ENCODE results near the gene SULT1C3. TPM values are rescaled to one million over a fixed set of nuclear protein-coding genes. Genes with fewer than 3 reads are reported as not detected.

Gene SULT1C3
- total and polyA plus RNA-seq, 2 of the 4 experiments (the other 2 are of a cell fraction), result not detected

- WGBS, 2 experiments (ENCODE audit: extremely low coverage in 2 of 2, insufficient read length in 1 of 2), result 90% methylated on average over 2 of the region's 2 CpGs; no CpG with 5 or more reads in 1 of the 2 experiments
- in situ Hi-C loops (cut with MboI; ENCODE audit: low sequenced_read_pairs), result no loop called here
- no peak overlapping the region for H3K23ac ChIP-seq (ENCODE audit: low read depth, low read length)
- H4K91ac ChIP-seq (ENCODE audit: insufficient read depth, low read depth, low read length), result no peak overlapping the region
- ATAC-seq (ENCODE audit: low read depth) (no peak), DNase-seq (no peak)
- no peak overlapping the region for H2BK20ac ChIP-seq (ENCODE audit: low read depth, low read length)
- no peaks in the 10 kb centered on the region for H4K20me1 ChIP-seq (ENCODE audit: insufficient read depth, low read length)
- no peak overlapping the region for H3K4me2 ChIP-seq (ENCODE audit: low read depth, low read length)
- H2BK5ac ChIP-seq (ENCODE audit: low read depth, low read length, poor library complexity, severe bottlenecking), result no peak overlapping the region
- H3K4me1 ChIP-seq (ENCODE audit: control insufficient read depth, insufficient read depth, low read length), result no peaks in the 10 kb centered on the region
- H3K9ac ChIP-seq (ENCODE audit: low read depth, low read length), result no peak overlapping the region
- H2BK120ac ChIP-seq (ENCODE audit: low read depth, low read length), result no peak overlapping the region
- peaks cover 22% of the 10 kb centered on the region for H3K27me3 ChIP-seq (ENCODE audit: control insufficient read depth, insufficient read depth, low read length)
- H3K9me1 ChIP-seq (ENCODE audit: insufficient read depth, low read length), result no peaks in the 10 kb centered on the region
- H4K8ac ChIP-seq (ENCODE audit: low read depth in 2 of 2, low read length in 2 of 2), result no peak overlapping the region
- H3K56ac ChIP-seq (ENCODE audit: extremely low read depth, insufficient read depth, low read length), result no peak overlapping the region
- H2AK9ac ChIP-seq (replicated peaks; ENCODE audit: low read depth, low read length, poor library complexity), result no peak overlapping the region
- TF ChIP-seq POLR2A (IDR thresholded peaks at IDR 0.05; ENCODE audit: low read depth, low read length), result no peak
- peak; percentile 79 for TF ChIP-seq CEBPB (IDR thresholded peaks at IDR 0.05; ENCODE audit: low read depth, low read length)
- no peaks in the 10 kb centered on the region for H3K36me3 ChIP-seq (ENCODE audit: control insufficient read depth, insufficient read depth, low read length)
- no peak overlapping the region for H3K4ac ChIP-seq (ENCODE audit: low read depth, low read length)
- H3K27ac ChIP-seq (ENCODE audit: insufficient read depth, low read length), result no peak overlapping the region
- H3K79me1 ChIP-seq (ENCODE audit: low read depth in 1 of 2, low read length in 2 of 2), result no peaks in the 10 kb centered on the region
- no peak overlapping the region for H3K4me3 ChIP-seq (ENCODE audit: insufficient read depth, low read depth, low read length)
- intact Hi-C loops (cut with micrococcal nuclease), result no loop called here
- no peaks in the 10 kb centered on the region for H3K9me3 ChIP-seq (ENCODE audit: control insufficient read depth, insufficient read depth, low read length)
- CTCF ChIA-PET, result no interaction called here
- H2AK5ac ChIP-seq (ENCODE audit: low read depth, low read length), result no peak overlapping the region
- no peak overlapping the region for H3K14ac ChIP-seq (replicated peaks; ENCODE audit: low read depth, low read length)
- POLR2A ChIA-PET (ENCODE audit: unreplicated experiment), result interaction anchor here (0.6 kb wide), 1 partner anchor 223 kb away, joined by 3 read pairs; no protein-coding TSS in a partner anchor
- no peak overlapping the region for H3K18ac ChIP-seq (ENCODE audit: low read depth, low read length)
- no peak overlapping the region for H4K5ac ChIP-seq (ENCODE audit: low read depth, low read length)
- H2BK15ac ChIP-seq (ENCODE audit: low read depth, low read length), result no peak overlapping the region
- dilution Hi-C loops (cut with HindIII; ENCODE audit: low sequenced_read_pairs, unreplicated experiment), result no loop called here
- no peak overlapping the region for H2AFZ ChIP-seq (replicated peaks; ENCODE audit: low read length, poor library complexity)
- no TSS peak for BruUV-seq (replicated peaks)
These were observed 47.4 kb downstream of the SULT1C3 start for GRCh38 chr2:108287169-108287568.

All from IMR-90 (cell line).